ENCODE results near the gene RTP2.

Gene RTP2, protein sequence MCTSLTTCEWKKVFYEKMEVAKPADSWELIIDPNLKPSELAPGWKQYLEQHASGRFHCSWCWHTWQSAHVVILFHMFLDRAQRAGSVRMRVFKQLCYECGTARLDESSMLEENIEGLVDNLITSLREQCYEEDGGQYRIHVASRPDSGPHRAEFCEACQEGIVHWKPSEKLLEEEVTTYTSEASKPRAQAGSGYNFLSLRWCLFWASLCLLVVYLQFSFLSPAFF

DNA sequence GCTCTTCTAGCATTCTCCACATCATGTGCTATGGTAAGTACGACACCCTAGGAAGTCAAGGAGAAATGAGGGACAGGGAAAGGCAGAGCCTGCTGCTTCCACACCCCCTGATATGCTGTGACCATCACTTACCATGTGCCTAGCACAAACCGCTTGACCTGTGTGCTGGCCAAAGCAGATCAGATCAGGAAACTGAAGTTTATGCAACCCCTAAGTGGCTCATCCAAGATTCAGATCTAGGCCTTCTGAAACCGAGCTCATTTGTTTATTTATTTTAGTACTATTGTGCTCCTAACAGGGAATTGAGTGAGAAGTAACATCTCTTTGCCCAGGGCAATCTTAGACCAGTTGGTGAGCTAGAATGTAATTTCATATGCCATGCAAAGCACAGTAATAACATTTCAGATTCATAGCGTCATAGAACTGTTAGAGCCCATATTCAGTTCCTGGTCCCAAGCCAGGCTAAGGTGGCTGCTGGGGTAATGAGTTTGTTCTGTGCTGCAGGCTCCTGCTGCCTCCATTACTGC, at the start of gene RTP2:
TSS of gene RTP2 (minus strand) at position 51 of the 527 bp plus-strand sequence. CDS start 429 bp downstream, outside the sequence.
- no peak for DNase-seq

DNA sequence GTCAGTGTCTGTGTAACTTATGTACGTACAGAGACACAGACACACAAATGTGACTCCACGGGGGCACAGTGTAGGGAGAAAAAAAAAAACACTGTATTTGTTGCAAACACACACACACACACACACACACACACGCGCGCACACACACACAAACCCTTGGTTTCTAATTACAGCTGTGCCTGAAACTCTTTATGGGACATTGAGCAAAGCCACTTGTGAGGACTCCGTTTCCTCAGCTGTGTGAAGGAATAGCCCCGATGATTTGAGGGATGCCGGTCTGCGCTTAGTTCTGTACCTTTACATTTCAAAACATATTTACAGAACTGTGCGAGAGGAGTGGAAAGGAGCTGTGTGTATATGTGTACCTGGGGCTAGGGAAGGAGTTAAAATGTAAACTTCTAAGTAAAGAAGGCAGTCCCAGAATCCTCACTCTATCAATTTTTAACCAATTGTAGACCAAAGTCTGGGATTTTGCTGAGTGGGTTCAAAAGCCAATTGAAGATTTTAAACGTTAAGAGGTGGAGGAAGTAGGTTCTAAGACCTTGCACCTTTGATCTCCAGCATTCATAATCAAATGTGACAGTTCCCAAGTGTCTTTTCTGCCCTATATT, 48.3 kb upstream of the RTP2 start:
- peak; percentile 88 for DNase-seq

DNA sequence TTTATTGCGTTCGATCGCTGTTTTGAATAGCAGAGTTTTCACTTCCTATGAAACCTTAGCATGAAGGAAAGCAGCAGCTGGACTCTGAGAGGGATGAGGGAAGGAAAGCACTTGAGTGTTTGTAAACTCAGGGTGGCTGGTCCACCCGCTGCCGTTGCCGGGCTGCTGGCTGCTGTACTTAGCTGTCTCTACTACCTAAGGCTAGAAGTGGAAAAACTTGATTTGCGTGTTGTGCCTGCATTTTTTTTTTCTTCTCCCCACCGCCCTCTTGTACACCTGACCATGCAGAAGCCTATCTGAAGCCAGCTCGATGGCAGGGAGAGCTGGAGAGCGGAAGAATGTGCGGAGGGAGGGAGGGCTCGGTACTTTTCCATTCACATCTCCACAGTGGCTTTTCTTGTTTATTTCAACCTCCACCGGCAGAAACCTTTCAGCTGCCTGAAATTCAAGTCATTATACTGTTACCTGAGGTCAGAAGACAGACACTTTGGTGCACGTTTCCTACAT, 47.7 kb upstream of the RTP2 start:
- DNase-seq = peak; percentile 97

DNA sequence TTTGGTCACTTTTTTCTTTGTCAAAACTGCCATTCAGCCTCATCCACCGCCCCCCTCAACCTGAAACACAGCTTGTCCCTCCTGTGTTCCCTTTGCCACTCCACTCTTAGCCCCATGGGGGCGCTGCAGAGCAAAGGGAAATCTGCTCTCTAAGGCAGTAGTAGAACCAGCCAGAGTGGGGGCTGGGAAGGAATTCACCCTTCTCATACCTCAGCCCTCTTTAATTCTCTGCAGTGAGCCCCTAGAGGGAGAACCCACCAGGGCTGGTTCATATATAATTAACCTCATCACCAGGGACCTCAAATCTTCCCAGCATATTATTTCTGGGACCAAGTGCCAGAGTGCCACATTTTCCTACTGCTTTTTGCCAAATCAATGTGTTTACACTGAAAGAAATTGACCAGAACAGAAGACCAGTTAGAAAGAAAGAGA, 45.7 kb upstream of the RTP2 start:
- DNase-seq = peak; percentile 95

DNA sequence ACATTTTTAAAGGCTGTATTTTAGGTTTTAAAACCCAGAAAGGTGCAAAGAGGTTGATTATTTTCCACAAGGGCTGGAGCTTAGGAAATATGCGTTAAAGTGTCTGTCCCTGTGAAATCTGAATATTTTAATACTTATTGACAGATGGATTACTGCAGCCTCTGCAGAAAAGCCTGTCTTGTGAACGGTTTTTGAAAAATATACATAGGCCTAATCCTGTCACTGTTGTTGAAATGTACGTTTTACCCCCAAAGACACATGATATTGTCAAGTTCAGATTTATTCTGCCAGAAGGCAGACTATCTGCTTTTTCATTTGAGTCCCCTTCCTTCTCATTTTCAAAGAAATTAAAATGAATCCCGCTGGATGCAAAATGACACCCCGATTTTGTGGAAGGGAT, 45.1 kb upstream of the RTP2 start:
- DNase-seq = no peak

DNA sequence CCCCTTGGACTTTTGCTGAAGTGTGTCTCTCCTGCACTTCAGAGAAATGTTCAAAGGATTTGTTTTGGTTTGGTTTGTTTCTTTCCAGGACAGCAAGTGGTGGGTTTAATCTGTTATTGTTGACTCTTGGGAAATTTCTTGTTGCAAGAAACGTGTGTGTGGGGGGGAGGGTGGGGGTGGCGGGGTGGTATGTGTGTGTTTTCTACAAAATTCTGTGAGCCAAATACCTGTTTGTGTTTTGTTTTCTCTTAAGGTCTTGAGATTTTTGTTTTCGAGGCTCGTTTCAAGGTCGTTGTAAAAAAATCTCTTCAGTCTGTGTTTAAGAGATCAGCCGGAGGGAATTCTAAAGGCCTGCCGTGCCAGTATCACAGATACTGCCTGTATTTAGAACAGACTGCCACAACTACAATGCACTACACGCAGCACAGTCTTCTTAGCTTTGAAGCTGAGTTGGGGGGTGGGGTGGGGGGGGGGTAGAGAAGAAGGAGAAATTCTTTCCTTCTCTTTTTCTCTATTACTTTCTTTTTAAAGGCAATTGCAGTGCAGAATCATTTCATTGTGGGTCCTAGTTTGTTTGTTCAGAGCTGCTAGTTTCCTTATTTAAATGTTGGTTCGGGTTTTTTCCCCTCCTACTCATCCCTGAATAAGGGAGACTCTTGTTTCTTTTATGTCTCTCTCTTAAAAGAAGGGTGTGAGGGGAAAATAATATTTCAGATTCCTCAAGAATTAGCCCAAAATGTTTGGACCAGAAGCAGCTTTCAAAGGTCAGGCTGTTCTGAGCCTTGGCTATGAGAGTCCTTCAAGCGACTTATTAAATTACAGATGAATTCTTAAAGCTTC, 44.3 kb upstream of the RTP2 start:
- DNase-seq = peak; percentile 66

DNA sequence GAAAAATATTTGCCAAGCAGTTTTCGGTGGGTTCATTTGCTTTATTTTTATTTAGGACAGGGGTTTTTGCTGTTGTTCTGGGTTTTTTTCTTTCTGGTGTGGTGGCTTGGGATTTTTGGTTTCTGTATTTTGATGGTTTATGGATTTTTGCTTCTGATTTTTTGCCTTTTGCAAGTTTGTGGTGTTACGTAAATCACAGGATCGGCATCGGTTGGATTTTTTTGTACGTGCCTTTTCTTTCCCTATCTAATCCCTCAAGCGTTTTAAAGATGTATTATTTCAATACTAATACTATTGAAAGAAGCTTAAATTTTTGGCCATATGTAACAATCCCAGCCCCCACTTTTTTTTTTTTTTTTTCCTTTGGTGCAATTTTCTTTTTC, 43.7 kb upstream of the RTP2 start:
- DNase-seq = no peak

DNA sequence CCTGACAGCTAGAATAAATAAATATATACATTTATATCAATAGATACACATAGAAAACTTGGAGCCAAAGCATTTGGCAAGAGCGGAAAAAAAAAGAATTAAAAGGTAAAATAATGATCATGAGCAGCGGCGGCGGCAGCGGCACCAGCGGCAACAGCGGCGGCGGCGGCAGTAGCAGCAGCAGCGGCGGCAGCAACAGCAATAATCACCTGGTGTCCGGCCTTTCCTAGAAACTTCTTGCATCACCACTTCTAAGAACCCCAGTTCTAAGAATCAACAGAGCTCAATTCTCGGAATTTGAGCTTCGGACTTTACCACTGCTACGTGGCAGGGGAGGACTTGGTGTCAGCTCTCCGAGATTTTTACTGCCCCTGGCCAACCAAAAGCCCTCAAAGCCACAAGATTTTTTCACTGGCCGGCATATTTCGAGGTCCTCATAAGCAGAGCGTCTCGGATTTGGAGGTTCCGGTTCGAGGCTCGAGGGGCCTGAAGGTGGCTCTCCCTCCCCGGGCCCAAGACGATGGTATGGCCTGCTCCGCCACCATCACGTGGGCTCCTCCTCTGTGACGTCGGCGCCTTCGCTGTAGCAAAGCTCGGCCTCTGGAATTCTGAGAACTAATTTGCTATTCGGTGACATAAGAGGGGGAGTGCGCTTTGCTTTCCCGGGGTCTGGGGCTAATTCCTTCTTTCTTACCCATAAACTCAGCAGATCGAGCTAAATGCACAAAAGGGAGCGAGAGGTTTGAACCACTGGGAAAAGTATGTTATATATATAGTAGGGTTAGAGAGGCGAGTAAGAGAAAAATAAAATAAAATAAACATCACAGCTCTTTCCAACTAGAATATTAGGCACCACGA, 43.1 kb upstream of the RTP2 start, which contains the start of gene BCL6:
TSS of gene BCL6 (minus strand) at position 268 of the 858 bp plus-strand sequence. CDS start 11,775 bp downstream, outside the sequence.
- DNase-seq = peak; percentile 96

DNA sequence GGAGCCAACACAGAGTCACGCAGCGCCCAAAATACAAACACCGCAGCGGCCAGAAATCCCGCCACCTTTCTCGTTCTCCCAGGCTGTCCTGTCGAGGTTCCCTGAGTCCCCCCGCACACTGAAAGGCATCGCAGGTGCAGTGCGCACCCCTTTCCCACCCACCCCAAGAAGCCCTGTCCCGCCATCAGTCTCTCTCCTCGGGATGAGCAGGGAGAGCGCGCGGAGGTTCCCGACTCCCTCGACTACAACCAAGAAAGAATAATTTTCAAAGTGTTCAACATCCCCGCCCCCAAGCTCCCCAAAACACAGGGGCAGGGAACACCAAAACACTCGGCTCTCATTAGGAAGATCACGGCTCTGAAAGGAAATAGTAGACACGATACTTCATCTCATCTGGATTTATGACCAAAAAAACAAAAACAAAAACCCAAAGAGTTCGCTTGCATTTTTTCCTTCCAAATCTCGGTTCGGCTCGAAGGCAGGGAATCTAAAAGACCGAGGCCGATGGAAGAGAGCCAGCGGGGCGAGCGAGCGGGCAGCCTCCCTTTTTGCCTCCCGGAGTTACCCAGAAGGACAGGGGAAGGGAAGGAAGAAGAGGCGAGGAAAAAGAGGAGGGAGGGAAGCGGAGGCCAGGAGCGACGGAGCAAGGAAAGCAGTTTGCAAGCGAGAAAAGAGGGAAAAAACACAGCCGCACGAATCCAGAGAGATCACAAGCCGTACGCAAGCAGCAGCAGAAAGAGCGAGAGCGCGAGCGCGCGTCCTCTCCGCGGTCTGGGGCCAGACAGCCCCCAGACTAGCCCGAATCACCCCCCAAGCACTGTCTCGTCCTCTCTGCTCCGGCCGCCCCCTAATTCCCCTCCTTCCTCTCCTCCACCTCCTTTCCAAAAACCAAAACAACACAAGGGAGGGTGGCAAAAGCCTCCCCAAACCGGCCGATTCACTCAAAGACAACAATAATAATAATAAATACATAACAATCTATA, 42.1 kb upstream of the RTP2 start:
- peak; percentile 65 for DNase-seq

DNA sequence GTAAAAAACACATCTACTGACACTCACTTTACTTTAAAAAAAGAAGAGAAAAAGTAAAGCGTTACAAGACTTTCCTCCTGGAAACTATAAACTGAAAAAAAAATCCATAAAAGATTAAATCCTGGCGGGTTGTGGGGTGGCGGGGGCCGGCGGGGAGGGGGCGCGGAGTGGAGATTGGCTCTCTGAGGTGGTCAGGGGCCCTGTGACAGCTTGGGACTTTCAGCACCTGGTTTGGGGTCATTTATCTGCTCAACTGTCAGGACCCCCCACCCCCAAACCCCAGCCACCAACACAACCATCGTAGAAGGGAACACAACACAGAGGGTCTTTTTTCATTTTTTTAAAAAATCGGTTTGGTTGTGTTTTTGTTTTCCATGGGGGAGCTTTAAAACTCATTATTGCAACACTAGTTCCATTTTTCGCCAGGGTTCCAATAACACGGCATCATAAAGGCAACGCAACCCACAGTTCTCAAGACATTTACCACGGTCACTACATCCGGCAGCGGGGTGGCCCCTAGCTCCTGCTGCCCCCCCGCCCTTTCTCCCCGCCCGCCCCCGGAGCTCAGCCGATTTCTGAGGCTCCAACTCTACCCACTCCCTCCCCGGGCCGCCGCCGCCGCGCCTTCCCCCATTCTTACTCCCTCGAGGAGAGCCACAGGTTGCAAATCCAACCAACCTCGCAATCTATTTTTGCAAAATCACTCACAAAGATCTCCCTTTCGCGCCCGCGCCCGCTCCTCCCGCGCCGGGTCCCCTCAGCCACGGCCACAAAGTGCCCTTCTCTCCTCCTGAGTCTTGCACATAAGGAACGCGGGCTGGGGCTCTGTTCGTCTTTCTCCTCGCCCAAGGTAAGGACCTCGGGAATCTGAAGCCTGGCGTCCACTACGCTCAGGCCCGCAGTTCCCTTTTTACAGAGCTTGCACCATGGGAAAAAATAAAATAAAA, 41.1 kb upstream of the RTP2 start:
- peak; percentile 68 for DNase-seq

DNA sequence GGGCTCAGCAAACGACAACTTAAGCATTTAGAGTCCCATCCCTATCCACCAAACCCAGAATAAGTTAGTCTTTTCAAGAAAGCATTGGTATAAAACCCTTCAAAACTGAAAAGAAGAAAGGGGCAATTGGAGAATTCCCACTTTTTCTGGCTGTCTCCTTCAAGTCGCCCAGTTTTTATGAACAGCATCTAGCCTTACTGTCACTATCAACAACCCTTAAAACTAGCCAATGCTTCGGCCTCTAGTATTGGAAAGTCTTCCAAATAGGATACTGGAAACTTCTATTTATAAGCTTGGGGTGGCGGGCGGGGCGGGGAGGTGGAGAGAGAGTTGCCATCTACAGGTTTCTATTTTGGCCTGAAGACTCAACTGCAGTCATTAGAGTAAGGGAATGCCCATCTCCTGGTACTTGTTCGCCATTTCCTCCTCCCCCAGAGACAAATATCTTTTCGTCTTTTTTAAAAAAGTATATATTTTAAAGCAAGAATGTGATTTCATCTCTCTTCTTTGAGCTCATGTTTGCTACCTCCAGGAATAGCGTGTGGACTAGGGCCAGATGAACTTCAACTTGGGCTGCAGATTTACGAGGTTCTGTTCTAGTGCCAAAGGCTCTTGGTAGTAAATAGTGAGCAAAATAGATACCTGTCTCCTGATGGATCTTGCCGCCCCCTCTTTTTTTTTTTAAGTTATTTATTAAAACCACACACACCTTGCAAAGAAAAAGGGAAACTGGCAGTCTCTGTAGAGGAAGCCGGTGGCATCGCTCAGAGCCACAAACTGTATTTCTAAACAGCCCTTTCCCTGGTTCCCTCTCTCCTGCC, 40.2 kb upstream of the RTP2 start:
- no peak for DNase-seq

DNA sequence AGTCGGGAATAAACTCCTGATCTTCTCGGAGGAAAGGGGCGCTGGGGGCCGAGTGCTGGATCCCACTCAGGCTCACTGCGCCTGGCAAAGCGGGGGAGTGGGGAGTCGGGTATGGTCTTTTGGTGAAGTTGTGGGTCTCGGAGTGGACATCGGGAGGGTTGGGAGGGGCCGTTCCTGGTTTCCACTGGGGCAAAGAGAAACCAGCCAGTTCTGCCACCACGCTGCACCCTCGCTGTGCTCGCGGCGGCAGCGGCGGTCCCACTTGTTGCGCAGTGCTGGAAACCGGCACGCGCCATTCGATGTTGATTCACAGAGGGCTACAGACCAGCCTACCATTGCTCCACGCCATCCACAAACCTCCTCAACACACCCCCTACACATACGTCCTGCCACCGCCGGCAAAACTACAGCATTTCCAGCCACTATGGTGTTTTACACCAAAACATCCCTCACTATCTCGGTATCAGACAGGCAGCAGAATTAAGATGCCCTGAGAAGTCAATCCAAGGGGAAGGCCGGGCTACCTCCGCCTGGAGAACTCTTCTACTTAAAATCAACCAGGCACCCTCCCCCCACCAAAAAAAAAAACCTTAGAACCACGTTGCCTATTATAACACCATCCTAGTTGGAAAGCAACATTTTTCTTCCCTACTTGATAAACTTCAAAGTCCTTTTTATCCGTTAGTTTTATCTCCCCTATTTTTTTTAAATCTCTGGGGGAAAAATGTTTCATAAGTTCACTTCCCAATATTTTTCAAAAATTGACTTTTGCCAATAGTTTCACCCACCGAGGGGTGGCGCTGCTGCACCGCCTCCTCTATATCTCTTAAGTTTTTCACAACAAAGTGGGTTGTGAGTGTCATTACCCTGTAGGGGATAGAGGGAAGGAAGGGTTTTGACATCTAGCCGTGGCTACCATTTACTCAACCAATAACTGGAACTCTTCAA, 39.3 kb upstream of the RTP2 start:
- DNase-seq = peak; percentile 82

DNA sequence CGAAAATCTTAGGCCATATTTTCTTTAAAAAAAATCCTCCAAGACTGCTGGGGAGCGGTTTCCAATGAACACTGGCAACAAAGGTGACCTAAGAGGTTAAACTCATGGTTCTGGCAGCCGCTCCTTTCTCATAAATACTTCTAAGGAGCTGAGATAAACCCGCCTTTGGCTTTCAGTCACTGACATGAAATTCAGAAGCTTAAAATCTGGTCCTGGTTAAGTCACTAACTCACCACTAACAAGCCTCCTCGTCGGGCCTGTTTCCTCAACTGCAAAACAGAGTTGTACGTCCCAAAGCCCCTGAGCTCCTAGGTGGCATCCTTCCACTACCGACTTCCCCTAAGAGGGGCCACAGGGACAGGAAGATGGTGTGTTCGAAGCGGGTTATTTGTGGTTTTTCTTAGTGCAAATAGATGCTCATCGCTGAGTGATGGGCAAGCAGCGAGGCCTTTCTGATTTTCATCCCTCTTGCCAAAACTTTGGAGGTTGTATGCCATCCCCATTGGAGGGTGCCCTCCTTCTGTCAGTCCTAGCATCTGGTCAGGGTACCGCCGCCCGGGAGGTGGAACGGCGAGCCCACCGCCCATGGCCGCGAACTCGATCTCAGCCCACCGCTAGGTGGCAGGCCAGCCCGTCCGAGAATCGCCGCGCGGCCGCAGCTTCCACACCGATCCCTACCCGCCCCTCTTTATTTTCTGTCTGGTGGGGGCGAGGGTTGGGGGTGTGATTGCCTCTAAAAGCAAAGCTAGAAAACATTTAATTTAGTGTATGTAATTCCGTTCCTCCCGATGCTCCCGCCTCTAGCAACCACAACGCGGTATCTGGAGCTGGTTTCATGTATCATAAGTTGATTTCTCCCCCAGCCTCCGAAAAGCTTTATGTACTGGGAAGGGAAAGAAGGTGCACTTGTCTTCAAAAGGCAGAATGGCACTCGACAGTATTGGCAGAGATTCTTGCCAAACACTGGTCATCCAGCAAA, 38.4 kb upstream of the RTP2 start:
- peak; percentile 79 for DNase-seq

DNA sequence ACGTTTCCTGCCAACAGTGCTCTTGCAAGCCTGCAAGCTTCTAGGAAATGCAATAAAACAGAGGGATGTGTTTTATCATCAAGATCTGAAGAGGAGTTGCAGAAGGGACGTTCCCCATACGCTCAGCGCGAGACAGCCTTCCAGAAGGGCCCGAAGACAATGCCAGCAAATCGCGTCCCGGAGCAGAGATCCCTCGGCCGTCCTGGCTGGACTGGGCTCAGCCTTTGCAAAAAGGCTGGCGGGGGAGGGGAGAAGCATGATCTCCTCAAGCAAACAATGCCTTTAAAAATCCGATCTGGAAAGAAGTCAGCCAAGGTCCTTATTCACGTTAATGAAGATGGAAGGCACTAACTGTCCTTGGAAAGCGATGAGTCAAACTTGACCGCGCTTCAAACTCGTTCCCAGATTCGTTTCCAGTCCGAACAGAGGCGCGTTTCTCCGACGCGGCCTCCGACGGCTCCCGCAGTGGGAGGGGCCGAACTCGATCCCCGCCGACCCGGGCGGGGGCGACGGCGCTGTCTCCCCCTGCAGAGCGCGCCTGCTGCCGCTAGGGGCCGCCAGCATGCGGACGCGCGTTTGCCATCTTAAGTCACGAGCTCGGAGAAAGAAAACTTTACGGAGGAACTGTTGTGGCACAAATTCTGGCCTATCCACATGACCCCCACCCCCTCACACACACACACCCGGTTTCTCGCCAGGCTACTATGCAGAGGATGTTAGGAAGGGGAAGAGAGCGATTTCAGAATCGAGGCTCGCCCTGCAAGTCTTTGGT, 37.4 kb upstream of the RTP2 start:
- DNase-seq = peak; percentile 94

DNA sequence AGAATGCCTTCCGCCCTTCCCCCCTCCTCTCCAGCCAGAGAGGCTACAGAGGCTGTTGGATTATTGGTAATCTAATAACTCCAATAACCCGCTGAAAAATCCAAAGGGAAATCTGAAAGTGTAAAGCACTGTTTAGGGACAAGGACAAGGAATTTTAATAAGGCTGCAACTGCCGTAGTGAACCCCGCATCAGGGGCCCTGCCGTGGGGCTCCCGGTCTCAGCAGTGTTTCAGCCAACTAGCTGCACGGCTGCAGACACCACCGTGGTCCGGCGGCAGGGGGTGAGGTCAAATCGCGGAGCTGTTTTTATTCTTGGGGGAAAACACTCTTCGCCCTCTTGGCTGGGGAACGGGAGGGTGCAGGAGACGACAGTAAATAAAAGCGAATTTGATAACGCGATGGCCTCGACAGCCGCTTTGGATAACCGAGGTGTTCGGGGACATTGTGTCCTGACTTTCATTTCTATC, 36.8 kb upstream of the RTP2 start:
- no peak for DNase-seq
